WERI-Rb-1 (cell line): ENCODE results near the gene SEMA6C.

ENCODE experiments used
- DNase-seq: peaks from one replicate; pipeline ENCODE4 v3.0.0-alpha.2; 2020
- H3K27ac ChIP-seq: fragments of 250-450 bp; sonication (Bioruptor Pico); 2 replicates; pipeline ENCODE4 v1.5.1; 2020; ENCODE audit warnings: mild to moderate bottlenecking, moderate library complexity
- H3K27me3 ChIP-seq: fragments of 250-450 bp; sonication (Bioruptor Pico); 2 replicates; pipeline ENCODE4 v1.5.1; 2021; ENCODE audit warnings: mild to moderate bottlenecking, low read depth, moderate library complexity; ENCODE audit not compliant: insufficient read depth, severe bottlenecking
- H3K36me3 ChIP-seq: fragments of 250-450 bp; sonication (Bioruptor Pico); 2 replicates; pipeline ENCODE4 v1.5.1; 2020; ENCODE audit warnings: mild to moderate bottlenecking, moderate library complexity
- H3K4me3 ChIP-seq: 2 replicates; pipeline ENCODE4 v1.5.1; 2011; ENCODE audit warnings: low read depth, mild to moderate bottlenecking, control low read depth, low read length
- H3K9me3 ChIP-seq: fragments of 250-450 bp; sonication (Bioruptor Pico); 2 replicates; pipeline ENCODE4 v1.5.1; 2021; ENCODE audit warnings: mild to moderate bottlenecking, moderate library complexity; ENCODE audit not compliant: severe bottlenecking
- TF ChIP-seq, protein P1 (sequence below): IDR thresholded peaks from 2 replicates; pipeline ENCODE4 v1.5.1; 2011; ENCODE audit warnings: low read depth, mild to moderate bottlenecking, control low read depth, inconsistent platforms, low read length

The SEMA6C gene

GRCh38 chr1:151128800-151129199, 17.6 kb downstream of the SEMA6C start:
- H3K36me3 ChIP-seq, result peaks cover 28% of the 10 kb centered on the region
- H3K27ac ChIP-seq, result no peak overlapping the region
- H3K9me3 ChIP-seq, result no peaks in the 10 kb centered on the region
- DNase-seq, result no peak
- no peak overlapping the region for H3K4me3 ChIP-seq
- TF ChIP-seq, protein P1, sequence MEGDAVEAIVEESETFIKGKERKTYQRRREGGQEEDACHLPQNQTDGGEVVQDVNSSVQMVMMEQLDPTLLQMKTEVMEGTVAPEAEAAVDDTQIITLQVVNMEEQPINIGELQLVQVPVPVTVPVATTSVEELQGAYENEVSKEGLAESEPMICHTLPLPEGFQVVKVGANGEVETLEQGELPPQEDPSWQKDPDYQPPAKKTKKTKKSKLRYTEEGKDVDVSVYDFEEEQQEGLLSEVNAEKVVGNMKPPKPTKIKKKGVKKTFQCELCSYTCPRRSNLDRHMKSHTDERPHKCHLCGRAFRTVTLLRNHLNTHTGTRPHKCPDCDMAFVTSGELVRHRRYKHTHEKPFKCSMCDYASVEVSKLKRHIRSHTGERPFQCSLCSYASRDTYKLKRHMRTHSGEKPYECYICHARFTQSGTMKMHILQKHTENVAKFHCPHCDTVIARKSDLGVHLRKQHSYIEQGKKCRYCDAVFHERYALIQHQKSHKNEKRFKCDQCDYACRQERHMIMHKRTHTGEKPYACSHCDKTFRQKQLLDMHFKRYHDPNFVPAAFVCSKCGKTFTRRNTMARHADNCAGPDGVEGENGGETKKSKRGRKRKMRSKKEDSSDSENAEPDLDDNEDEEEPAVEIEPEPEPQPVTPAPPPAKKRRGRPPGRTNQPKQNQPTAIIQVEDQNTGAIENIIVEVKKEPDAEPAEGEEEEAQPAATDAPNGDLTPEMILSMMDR, result no peak
- no peaks in the 10 kb centered on the region for H3K27me3 ChIP-seq

GRCh38 chr1:151124763-151125403, 21.5 kb downstream of the SEMA6C start:
- Histone ChIP-seq H3K4me3 (no peak overlapping the region), H3K36me3 (no peaks in the 10 kb centered on the region; the same call in 1 of the 2 replicates), H3K9me3 (no peaks in the 10 kb centered on the region), H3K27ac (no peak overlapping the region), H3K27me3 (no peaks in the 10 kb centered on the region)
- no peak for DNase-seq
- TF ChIP-seq, protein P1, result no peak

- no peaks in the 10 kb centered on the region for H3K9me3 ChIP-seq
- H3K4me3 ChIP-seq, result no peak overlapping the region
- no peaks in the 10 kb centered on the region for H3K27me3 ChIP-seq
- no peak overlapping the region for H3K27ac ChIP-seq
- DNase-seq, result no peak
- TF ChIP-seq, protein P1, result no peak
- H3K36me3 ChIP-seq, result peaks cover 12% of the 10 kb centered on the region
These were observed 32.6 kb downstream of the SEMA6C start for GRCh38 chr1:151113877-151114276.

DNA sequence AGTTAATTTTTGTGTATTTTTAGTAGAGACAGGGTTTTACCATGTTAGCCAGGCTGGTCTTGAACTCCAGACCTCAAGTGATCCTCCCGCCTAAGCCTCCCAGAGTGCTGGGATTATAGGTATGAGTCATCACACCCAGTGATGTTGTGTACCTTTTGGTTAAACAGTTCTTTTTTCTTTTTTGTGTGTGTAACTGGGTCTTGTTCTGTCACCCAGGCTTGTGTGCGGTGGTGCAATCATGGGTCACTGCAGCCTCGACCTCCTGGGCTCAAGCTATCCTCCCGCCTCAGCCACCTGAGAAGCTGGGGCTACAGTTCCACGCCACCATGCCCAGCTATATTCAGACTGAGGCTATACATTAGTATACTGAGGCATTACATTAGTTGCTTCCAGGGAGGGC, 38.1 kb downstream of the SEMA6C start:
- TF ChIP-seq, protein P1, result no peak
- no peaks in the 10 kb centered on the region for H3K27me3 ChIP-seq
- H3K4me3 ChIP-seq, result no peak overlapping the region
- no peaks in the 10 kb centered on the region; the same call in 1 of the 2 replicates for H3K36me3 ChIP-seq
- DNase-seq, result no peak
- no peaks in the 10 kb centered on the region for H3K9me3 ChIP-seq
- H3K27ac ChIP-seq, result no peak overlapping the region

DNA sequence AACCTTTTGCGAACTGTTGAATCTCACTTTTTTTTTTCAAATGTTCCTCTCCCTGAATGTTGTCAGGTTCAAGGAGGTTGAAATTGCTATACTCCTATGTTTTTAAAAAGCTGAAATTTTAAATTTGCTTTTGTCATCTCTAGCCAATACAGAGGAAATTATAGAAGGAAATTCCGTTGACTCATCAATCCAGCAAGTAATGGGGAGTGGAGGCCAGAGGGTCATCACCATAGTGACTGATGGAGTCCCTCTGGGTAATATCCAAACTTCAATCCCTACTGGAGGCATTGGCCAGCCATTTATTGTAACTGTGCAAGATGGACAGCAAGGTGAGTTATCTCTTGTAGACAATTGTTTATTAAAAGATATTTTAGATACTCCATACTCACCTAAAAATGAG, 39.5 kb downstream of the SEMA6C start:
- Histone ChIP-seq H3K4me3 (no peak overlapping the region), H3K27ac (no peak overlapping the region), H3K36me3 (no peaks in the 10 kb centered on the region; the same call in 1 of the 2 replicates), H3K27me3 (no peaks in the 10 kb centered on the region), H3K9me3 (no peaks in the 10 kb centered on the region)
- TF ChIP-seq, protein P1, result no peak
- no peak for DNase-seq

DNA sequence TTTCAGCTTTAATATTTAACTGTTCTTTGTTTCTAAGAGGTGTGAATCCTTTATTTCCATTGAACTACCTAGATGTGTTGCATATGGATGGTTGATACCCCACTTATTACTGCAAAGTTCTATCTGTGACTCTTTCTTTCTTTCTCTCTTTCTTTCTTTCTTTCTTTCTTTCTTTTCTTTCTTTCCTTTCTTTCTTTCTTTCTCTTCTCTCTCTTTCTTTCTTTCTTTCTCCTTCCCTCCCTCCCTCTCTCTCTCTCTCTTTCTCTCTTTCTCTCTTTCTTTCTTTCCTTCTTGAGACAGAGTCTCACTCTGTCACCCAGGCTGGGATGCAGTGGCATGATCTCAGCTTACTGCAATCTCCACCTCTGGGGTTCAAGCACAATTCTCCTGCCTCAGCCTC, 41.8 kb downstream of the SEMA6C start:
- DNase-seq, result no peak
- no peaks in the 10 kb centered on the region for H3K27me3 ChIP-seq
- H3K9me3 ChIP-seq, result no peaks in the 10 kb centered on the region
- no peaks in the 10 kb centered on the region; the same call in 1 of the 2 replicates for H3K36me3 ChIP-seq
- H3K4me3 ChIP-seq, result no peak overlapping the region
- no peak overlapping the region for H3K27ac ChIP-seq
- TF ChIP-seq, protein P1, result no peak
